Measurements from ENCODE around the gene SWAP70. TPM values are rescaled to one million over a fixed set of nuclear protein-coding genes. Genes with fewer than 3 reads are reported as not detected.

The SWAP70 gene
- total RNA-seq, 2 donors from 2014 or later, result 18.8 to 22.1 TPM

GRCh38 chr11:9796266-9796665, 132.4 kb downstream of the SWAP70 start:
- DNase-seq (no peak), ATAC-seq (no peak)
- Histone ChIP-seq H3K27ac (no peak overlapping the region), H3K9me3 (no peaks in the 10 kb centered on the region), H3K36me3 (replicated peaks in 1 of 2; ENCODE audit: insufficient read depth in 1 of 2, low read depth in 2 of 2) (no peaks in the 10 kb centered on the region), H3K4me3 (no peak overlapping the region), H3K4me1 (no peaks in the 10 kb centered on the region), H3K27me3 (no peaks in the 10 kb centered on the region)
- intact Hi-C loops (cut with DNase I), result no loop called here
- TF ChIP-seq, protein P1, sequence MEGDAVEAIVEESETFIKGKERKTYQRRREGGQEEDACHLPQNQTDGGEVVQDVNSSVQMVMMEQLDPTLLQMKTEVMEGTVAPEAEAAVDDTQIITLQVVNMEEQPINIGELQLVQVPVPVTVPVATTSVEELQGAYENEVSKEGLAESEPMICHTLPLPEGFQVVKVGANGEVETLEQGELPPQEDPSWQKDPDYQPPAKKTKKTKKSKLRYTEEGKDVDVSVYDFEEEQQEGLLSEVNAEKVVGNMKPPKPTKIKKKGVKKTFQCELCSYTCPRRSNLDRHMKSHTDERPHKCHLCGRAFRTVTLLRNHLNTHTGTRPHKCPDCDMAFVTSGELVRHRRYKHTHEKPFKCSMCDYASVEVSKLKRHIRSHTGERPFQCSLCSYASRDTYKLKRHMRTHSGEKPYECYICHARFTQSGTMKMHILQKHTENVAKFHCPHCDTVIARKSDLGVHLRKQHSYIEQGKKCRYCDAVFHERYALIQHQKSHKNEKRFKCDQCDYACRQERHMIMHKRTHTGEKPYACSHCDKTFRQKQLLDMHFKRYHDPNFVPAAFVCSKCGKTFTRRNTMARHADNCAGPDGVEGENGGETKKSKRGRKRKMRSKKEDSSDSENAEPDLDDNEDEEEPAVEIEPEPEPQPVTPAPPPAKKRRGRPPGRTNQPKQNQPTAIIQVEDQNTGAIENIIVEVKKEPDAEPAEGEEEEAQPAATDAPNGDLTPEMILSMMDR (IDR thresholded peaks at IDR 0.05), result no peak
- no peak for TF ChIP-seq POLR2A (IDR thresholded peaks at IDR 0.05)

DNA sequence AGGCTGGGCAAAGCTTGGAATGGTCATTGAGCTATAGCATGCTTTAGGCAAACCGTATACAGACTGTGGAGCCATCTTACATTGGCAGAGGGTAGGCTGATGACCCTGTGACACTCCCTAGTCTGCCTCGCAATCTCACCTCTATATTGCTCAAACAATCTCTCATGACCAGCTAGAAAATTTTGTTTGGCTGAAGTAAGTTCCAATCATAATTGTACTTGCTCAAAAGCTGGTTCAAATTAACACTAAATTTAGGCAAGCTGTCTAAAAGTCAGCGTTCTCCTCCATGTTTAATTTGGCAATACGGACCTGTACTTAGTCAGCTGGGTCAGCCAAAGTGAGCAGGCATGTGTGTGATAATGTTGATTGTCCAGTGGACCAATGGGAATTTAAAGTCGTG, 133.0 kb downstream of the SWAP70 start:
- Histone ChIP-seq H3K27ac (no peak overlapping the region), H3K27me3 (no peaks in the 10 kb centered on the region), H3K36me3 (replicated peaks in 1 of 2; ENCODE audit: insufficient read depth in 1 of 2, low read depth in 2 of 2) (no peaks in the 10 kb centered on the region), H3K9me3 (no peaks in the 10 kb centered on the region), H3K4me3 (no peak overlapping the region), H3K4me1 (no peaks in the 10 kb centered on the region)
- no peak for DNase-seq
- intact Hi-C loops (cut with DNase I), result no loop called here
- WGBS, 2 donors, result 84 to 86% methylated on average over 5 of the region's 5 CpGs
- ATAC-seq, result no peak
- TF ChIP-seq, protein P1 (IDR thresholded peaks at IDR 0.05), result no peak

DNA sequence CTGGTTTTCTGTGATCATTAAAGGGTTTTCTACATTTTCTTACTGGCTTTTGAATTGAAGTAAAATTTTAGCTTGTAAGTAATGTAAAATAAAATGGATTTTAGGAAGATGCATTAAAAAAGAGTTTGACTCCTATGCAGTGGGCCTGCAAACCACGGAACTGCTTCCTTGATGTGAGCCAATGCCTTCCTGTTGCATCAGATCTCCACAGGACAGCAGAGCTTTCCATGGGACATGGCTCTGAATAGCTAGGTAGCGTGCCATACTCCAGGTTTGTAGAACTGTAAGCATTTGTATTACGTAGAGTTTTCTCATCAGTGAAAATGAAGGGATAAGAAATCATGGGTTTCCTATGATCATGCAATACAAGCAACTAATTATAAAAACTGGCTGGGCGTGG, 133.4 kb downstream of the SWAP70 start:
- intact Hi-C loops (cut with DNase I), result no loop called here
- no peaks in the 10 kb centered on the region for H3K27me3 ChIP-seq
- no peak for DNase-seq
- WGBS, 2 donors, result 86 to 95% methylated on average over 4 of the region's 4 CpGs
- no peak overlapping the region for H3K4me3 ChIP-seq
- TF ChIP-seq POLR2A (IDR thresholded peaks at IDR 0.05), result no peak
- TF ChIP-seq, protein P1 (IDR thresholded peaks at IDR 0.05), result no peak
- no peaks in the 10 kb centered on the region for H3K4me1 ChIP-seq
- no peak for ATAC-seq
- H3K36me3 ChIP-seq (replicated peaks in 1 of 2; ENCODE audit: insufficient read depth in 1 of 2, low read depth in 2 of 2), result no peaks in the 10 kb centered on the region
- no peaks in the 10 kb centered on the region for H3K9me3 ChIP-seq
- H3K27ac ChIP-seq, result no peak overlapping the region

- no peak overlapping the region for H3K27ac ChIP-seq
- no peak for ATAC-seq
- no peaks in the 10 kb centered on the region for H3K27me3 ChIP-seq
- no peaks in the 10 kb centered on the region for H3K4me1 ChIP-seq
- 95 to 96% methylated on average over 3 of the region's 3 CpGs for WGBS, 2 donors
- no peak for DNase-seq
- no peaks in the 10 kb centered on the region for H3K9me3 ChIP-seq
- no peaks in the 10 kb centered on the region for H3K36me3 ChIP-seq (replicated peaks in 1 of 2; ENCODE audit: insufficient read depth in 1 of 2, low read depth in 2 of 2)
- TF ChIP-seq, protein P1 (IDR thresholded peaks at IDR 0.05), result no peak
- TF ChIP-seq POLR2A (IDR thresholded peaks at IDR 0.05), result no peak
- H3K4me3 ChIP-seq, result no peak overlapping the region
- intact Hi-C loops (cut with DNase I), result no loop called here
Measured at GRCh38 chr11:9799886-9800285, 136.0 kb downstream of the SWAP70 start.

DNA sequence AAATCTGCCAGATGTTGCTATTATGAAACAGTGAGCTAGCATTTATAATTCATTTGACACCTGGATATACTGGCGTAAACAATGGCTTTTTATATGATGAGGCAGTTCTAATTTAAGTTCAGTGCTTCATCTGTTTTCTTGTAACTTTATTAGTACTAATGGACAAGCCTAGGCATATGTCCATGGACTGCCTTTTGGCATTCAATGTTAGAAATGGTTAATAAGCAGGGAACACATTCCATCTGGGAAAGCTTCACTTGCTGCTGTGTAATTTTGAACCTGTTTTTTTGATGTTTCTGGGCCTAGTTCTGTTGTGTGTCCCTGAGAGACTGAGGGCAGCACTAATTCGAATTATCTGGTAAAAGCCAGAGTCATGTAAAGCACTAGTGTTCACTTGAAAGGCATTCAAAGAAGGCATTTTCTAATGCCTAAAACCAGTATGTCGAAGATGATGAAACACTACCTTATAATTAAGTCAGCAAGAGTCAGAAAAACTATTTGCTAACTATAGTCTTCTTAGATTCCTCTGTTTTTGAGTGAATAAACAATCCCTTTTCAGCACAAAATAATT, 138.5 kb downstream of the SWAP70 start:
- no peak overlapping the region for H3K4me3 ChIP-seq
- no peak overlapping the region for H3K27ac ChIP-seq
- H3K36me3 ChIP-seq (replicated peaks in 1 of 2; ENCODE audit: insufficient read depth in 1 of 2, low read depth in 2 of 2), result no peaks in the 10 kb centered on the region
- no peaks in the 10 kb centered on the region for H3K27me3 ChIP-seq
- H3K4me1 ChIP-seq, result no peaks in the 10 kb centered on the region
- 62 to 64% methylated on average over 3 of the region's 3 CpGs for WGBS, 2 donors
- DNase-seq (no peak), ATAC-seq (no peak)
- intact Hi-C loops (cut with DNase I), result no loop called here
- TF ChIP-seq, protein P1 (IDR thresholded peaks at IDR 0.05), result no peak
- no peak for TF ChIP-seq POLR2A (IDR thresholded peaks at IDR 0.05)
- H3K9me3 ChIP-seq, result no peaks in the 10 kb centered on the region
